Thoracic aorta (tissue), 2 donors: ENCODE measurements around the gene OSBPL3. TPM values are rescaled to one million over a fixed set of nuclear protein-coding genes. Genes with fewer than 3 reads are reported as not detected.

Source experiments
- ATAC-seq: fragments of 150-250 bp; one replicate; pipeline ENCODE4 v1.8.0; 2017; ENCODE audit warnings: low read depth; ENCODE audit not compliant: insufficient number of reproducible peaks, low FRiP score
- DNase-seq: peaks from one replicate; pipeline ENCODE4 v3.0.0-alpha.2; 2020; ENCODE audit warnings: low spot score
- H3K27ac ChIP-seq, 2 donors: fragments of 200-600 bp; sonication (generic); 1 replicate in 1 of 2; 2 replicates in 1 of 2; pipeline ENCODE4 v1.5.1; 2016; ENCODE audit warnings: mild to moderate bottlenecking in 2 of 2, moderate library complexity in 2 of 2
- H3K27me3 ChIP-seq: fragments of 200-600 bp; sonication (generic); replicated peaks from 2 replicates; pipeline ENCODE4 v1.6.0; 2016; ENCODE audit warnings: mild to moderate bottlenecking; ENCODE audit not compliant: insufficient read depth
- H3K36me3 ChIP-seq: fragments of 200-600 bp; sonication (generic); one replicate; pipeline ENCODE4 v1.5.1; 2016
- H3K4me1 ChIP-seq, 2 donors: fragments of 200-600 bp; sonication (generic); 1 replicate in 1 of 2; 2 replicates in 1 of 2; pipeline versions ENCODE4 v1.5.1 to v1.6.0; 2016; ENCODE audit warnings: low read depth in 2 of 2, mild to moderate bottlenecking in 1 of 2; ENCODE audit not compliant: control insufficient read depth in 1 of 2
- H3K4me3 ChIP-seq: fragments of 200-600 bp; sonication (generic); 2 replicates; pipeline ENCODE4 v1.5.1; 2016; ENCODE audit warnings: mild to moderate bottlenecking
- H3K9me3 ChIP-seq: fragments of 200-600 bp; sonication (generic); 2 replicates; pipeline ENCODE4 v1.5.1; 2016
- CTCF ChIP-seq: fragments of 200-600 bp; sonication (generic); IDR thresholded peaks from one replicate; pipeline ENCODE4 v1.5.1; 2019; ENCODE audit warnings: antibody characterized with exemption
- total RNA-seq, 2 donors: library from RNA; depleted of rRNA; stranded (reverse); fragments of >200 nt; gene quantifications; one replicate each; pipeline versions ENCODE4 v1.1.0 to v1.2.3, GENCODE V29; 2016

OSBPL3 gene
- total RNA-seq, 2 donors from 2014 or later: 5.5 to 7.9 TPM

GRCh38 chr7:24992314-24992713, 12.3 kb upstream of the OSBPL3 start:
- Histone ChIP-seq H3K27me3 (no peaks in the 10 kb centered on the region), H3K4me1 (no peaks in the 10 kb centered on the region), H3K9me3 (no peaks in the 10 kb centered on the region), H3K4me3 (no peak overlapping the region), H3K27ac (no peak overlapping the region), H3K36me3 (no peaks in the 10 kb centered on the region)
- ATAC-seq (no peak), DNase-seq (no peak)
- TF ChIP-seq CTCF: no peak

DNA sequence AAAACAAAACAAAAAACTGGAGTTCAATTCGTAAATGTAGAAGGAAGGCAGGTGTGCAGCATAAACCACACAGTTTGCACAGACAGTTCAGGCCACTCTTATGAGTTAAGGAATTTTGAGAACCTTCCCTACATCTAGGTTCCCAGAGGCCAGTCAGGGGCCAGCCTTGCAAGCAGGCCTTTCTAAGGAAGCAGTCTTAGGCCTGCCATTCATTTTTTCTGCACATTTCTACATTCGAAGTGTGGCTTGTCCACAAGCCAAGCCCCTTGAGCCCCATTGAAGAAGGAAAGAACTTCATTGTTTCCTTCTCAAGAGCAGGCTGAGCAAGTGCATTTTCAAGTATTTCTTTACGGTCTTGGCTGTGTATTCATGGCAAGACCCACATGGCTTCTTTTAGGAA, 11.4 kb upstream of the OSBPL3 start:
- no peak overlapping the region for H3K27ac ChIP-seq
- H3K4me1 ChIP-seq: no peaks in the 10 kb centered on the region
- H3K4me3 ChIP-seq: no peak overlapping the region
- no peaks in the 10 kb centered on the region for H3K36me3 ChIP-seq
- no peaks in the 10 kb centered on the region for H3K27me3 ChIP-seq
- DNase-seq (no peak), ATAC-seq (no peak)
- no peak for TF ChIP-seq CTCF
- H3K9me3 ChIP-seq: no peaks in the 10 kb centered on the region

DNA sequence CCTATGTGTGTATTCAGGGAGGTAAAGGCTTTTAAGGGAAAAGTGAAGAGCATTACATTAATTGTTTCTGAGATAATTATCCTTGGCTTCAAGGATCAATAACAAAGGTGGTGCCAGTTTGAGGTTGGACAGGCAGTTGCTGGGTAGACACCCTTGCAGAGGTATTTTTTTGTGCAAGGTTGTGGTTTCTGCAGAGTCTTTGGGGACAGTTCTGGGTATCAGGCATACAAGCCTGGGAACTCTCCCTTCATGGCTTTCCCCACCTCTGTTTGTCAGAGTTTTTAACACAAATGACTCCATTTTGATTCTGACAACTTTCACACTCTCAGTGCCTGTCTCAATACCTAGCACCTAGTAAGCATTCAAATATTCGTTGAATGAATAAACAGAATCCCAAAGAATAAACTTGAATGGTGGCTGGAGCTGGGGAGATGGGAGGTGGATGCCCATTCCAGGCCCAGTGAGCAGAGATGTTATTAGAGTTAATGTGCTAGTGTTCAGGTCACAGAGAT, 7.4 kb upstream of the OSBPL3 start:
- Histone ChIP-seq H3K9me3 (no peaks in the 10 kb centered on the region), H3K36me3 (no peaks in the 10 kb centered on the region), H3K4me3 (no peak overlapping the region), H3K4me1 (peaks cover 0 to 1% of the 10 kb centered on the region in 2 donors), H3K27ac (no peak overlapping the region), H3K27me3 (no peaks in the 10 kb centered on the region)
- no peak for ATAC-seq
- TF ChIP-seq CTCF: no peak
- no peak for DNase-seq

- peaks cover 4 to 27% of the 10 kb centered on the region in 2 donors for H3K4me1 ChIP-seq
- no peak overlapping the region for H3K4me3 ChIP-seq
- H3K36me3 ChIP-seq: no peaks in the 10 kb centered on the region
- H3K27me3 ChIP-seq: no peaks in the 10 kb centered on the region
- no peak for TF ChIP-seq CTCF
- ATAC-seq (no peak), DNase-seq (no peak)
- no peaks in the 10 kb centered on the region for H3K9me3 ChIP-seq
- H3K27ac ChIP-seq: no peak overlapping the region
Observed at GRCh38 chr7:24982917-24983316, 2.9 kb upstream of the OSBPL3 start.

GRCh38 chr7:24981171-24981951, 1.4 kb upstream of the OSBPL3 start:
- ATAC-seq: no peak
- TF ChIP-seq CTCF: no peak
- DNase-seq: no peak
- Histone ChIP-seq H3K27me3 (no peaks in the 10 kb centered on the region), H3K4me3 (peak overlapping the region; percentile 86), H3K4me1 (peaks cover 4 to 27% of the 10 kb centered on the region in 2 donors), H3K36me3 (no peaks in the 10 kb centered on the region), H3K27ac (peak overlapping the region in 1 of 2 donors; percentile 66), H3K9me3 (no peaks in the 10 kb centered on the region)
